Measurements from ENCODE around the gene TENT5C.

The TENT5C gene

DNA sequence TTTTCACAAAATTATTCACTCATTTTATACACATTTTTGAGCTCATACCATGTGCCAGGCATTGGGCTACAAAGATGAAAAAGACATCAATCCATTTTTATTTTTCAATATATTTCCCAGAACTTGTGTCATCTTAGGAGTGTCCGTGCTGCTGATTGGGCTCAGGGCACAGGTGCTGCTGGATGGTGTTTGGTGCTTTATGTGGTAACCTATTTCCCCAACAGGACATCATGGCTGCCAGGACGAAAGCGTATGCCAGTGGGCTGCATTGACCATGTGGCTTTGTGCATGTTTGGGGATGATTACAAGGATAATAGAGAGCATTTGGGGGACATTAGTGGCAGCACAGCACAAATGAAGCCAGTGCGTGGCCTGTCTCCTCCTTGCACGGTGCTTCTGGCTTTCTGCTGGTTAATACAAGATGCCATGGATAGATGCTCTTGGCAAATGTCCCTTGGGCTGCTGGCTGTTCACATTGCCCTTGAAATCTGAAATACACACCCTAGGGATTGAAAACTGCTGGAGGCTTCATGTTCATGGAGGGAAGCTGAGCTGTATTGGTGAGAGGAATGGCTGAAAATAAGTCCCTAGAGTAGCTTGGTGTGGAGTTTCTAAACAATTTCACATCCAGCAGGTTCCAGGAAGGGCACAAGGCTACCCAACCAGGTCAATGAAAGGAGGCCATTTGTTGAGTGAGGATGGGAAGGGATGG lies 52.3 kb downstream of the TENT5C start:
- no peak for DNase-seq (ENCODE audit: low read depth)
- TF ChIP-seq, protein P1, sequence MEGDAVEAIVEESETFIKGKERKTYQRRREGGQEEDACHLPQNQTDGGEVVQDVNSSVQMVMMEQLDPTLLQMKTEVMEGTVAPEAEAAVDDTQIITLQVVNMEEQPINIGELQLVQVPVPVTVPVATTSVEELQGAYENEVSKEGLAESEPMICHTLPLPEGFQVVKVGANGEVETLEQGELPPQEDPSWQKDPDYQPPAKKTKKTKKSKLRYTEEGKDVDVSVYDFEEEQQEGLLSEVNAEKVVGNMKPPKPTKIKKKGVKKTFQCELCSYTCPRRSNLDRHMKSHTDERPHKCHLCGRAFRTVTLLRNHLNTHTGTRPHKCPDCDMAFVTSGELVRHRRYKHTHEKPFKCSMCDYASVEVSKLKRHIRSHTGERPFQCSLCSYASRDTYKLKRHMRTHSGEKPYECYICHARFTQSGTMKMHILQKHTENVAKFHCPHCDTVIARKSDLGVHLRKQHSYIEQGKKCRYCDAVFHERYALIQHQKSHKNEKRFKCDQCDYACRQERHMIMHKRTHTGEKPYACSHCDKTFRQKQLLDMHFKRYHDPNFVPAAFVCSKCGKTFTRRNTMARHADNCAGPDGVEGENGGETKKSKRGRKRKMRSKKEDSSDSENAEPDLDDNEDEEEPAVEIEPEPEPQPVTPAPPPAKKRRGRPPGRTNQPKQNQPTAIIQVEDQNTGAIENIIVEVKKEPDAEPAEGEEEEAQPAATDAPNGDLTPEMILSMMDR (IDR thresholded peaks at IDR 0.05; ENCODE audit: control insufficient read depth, extremely low read depth, insufficient read depth): no peak
- no peak overlapping the region for H3K4me3 ChIP-seq (ENCODE audit: low read depth, low read length)

DNA sequence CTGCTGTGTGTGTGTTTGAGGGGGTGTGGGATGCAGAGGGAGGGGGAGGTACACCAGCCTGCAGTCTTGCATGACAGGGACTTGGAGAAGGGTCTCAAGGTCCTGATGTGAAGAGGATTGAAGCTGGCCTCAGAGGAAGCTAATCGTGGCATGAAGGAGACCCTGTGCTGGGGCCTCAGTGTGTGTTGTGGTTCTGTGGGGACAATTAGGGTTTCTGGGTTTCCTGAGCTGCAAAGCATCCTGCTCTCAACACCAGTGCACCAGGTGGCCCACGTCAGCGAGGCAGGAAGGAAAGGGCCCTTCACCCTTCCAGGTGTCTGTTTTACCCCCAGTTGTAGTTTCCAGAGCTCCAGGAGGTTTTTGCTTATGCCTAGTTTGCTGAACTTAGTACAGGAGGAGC lies 52.8 kb downstream of the TENT5C start:
- TF ChIP-seq, protein P1 (IDR thresholded peaks at IDR 0.05; ENCODE audit: control insufficient read depth, extremely low read depth, insufficient read depth): no peak
- DNase-seq (ENCODE audit: low read depth): no peak
- no peak overlapping the region for H3K4me3 ChIP-seq (ENCODE audit: low read depth, low read length)

DNA sequence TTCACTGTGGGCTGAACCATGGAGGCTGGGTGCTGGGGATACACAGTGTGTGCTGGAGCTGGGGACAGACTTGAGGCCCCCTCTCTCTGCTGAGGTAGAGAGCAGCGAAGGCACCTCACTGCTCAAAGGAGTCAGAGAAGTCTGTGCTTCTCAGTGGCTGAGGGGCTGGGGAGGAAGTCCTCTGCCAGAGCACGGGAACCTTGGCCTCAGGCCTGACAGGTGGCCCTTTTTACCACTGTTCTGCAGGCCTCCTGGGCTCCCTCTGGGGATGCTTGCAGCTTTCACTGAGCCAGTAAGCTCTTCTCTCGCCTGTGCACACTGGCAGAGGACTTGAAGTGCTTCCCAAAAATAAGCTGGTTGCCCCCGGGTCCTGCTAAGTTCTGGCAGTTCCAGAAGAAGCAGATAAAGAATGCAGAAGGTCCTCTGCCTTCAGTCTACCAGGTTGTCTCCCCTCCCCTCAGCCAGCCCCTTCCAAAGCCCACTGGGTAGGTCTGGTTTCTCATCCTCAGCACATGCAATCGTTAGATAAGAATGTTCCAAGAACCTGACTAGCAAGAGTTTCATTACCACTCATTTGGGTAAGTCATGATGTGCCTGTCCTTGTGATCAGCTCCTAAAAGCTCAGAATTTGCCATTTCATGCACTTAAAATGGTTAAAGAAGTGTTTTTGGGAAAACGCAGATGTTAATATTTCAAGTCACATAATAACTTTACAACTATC lies 53.9 kb downstream of the TENT5C start:
- H3K4me3 ChIP-seq (ENCODE audit: low read depth, low read length): no peak overlapping the region
- TF ChIP-seq, protein P1 (IDR thresholded peaks at IDR 0.05; ENCODE audit: control insufficient read depth, extremely low read depth, insufficient read depth): no peak
- no peak for DNase-seq (ENCODE audit: low read depth)

- TF ChIP-seq, protein P1 (IDR thresholded peaks at IDR 0.05; ENCODE audit: control insufficient read depth, extremely low read depth, insufficient read depth): no peak
- no peak for DNase-seq (ENCODE audit: low read depth)
These were observed 54.6 kb downstream of the TENT5C start for GRCh38 chr1:117660271-117660965.

DNA sequence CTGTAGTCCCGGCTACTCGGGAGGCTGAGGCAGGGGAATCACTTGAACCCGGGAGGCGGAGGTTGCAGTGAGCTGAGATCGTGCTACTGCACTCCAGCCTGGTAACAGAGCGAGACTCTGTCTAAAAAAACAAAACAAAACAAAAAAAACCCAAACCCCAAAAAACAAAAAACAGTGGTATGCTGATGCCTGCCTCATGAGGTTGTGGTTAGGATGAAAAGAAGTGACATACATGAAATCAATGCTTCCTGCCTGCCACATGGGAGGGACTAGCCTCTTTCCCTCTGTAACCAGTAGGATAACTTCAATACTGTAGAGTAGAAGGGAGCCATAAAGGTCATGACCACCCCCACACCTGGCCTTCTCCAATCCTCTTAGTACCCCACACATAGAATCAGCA lies 55.2 kb downstream of the TENT5C start:
- H3K4me3 ChIP-seq (ENCODE audit: low read depth, low read length): no peak overlapping the region
- no peak for DNase-seq (ENCODE audit: low read depth)
- TF ChIP-seq, protein P1 (IDR thresholded peaks at IDR 0.05; ENCODE audit: control insufficient read depth, extremely low read depth, insufficient read depth): no peak

More at GRCh38 chr1:117660271-117660965, 54.6 kb downstream of the TENT5C start:
- no peak overlapping the region for H3K4me3 ChIP-seq (ENCODE audit: low read depth, low read length)

DNA sequence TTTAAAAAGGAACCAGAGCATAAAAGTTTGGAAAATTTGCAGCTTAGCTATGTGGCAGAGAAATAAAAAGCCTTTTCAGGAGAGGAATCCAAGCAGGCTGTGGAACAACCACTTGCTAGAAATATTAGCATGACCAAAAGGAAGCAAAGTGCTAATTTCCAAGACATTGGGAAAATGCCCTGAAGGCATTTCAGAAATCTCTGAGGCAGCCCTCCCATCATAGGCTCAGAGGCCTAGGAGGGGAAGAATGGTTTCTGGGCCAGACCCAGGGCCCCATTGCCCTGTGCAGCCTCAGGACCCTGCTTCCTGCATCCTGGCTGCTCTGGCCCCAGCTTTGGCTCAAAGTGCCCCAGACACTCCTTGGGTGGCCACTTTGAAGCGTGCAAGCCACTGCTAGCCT lies 56.8 kb downstream of the TENT5C start:
- TF ChIP-seq, protein P1 (IDR thresholded peaks at IDR 0.05; ENCODE audit: control insufficient read depth, extremely low read depth, insufficient read depth): no peak
- no peak overlapping the region for H3K4me3 ChIP-seq (ENCODE audit: low read depth, low read length)
- no peak for DNase-seq (ENCODE audit: low read depth)
